WI38 (cell line): Measurements from ENCODE around the gene KLC1.

Source experiments
- H3K4me3 ChIP-seq: 2 replicates; pipeline ENCODE4 v1.5.1; 2011; ENCODE audit warnings: low read depth, mild to moderate bottlenecking, control low read depth, low read length
- TF ChIP-seq, protein P1 (sequence below): IDR thresholded peaks from 2 replicates; pipeline ENCODE4 v1.5.1; 2012; ENCODE audit warnings: low read depth, mild to moderate bottlenecking, control low read depth, low read length

Gene KLC1

DNA sequence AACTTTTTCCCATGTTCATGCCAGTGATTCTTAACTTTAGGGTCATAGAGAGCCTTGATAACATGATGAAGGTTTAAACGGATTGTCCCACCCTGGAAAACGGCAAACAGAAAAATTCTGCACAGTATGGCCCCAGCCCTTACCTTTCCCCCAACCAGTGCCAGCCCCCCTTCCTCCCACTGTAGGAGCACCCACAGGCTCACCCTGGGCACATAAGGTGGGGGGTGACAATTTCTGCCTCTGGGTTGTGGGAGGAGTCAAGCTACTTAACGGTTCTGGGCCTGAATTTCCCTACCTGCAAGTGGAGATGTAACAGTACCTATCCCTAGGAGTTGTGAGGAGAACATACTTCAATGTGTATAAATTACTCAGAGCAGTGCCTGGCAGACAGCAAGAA is 68.2 kb downstream of the KLC1 start:
- H3K4me3 ChIP-seq, result no peak overlapping the region
- TF ChIP-seq, protein P1, sequence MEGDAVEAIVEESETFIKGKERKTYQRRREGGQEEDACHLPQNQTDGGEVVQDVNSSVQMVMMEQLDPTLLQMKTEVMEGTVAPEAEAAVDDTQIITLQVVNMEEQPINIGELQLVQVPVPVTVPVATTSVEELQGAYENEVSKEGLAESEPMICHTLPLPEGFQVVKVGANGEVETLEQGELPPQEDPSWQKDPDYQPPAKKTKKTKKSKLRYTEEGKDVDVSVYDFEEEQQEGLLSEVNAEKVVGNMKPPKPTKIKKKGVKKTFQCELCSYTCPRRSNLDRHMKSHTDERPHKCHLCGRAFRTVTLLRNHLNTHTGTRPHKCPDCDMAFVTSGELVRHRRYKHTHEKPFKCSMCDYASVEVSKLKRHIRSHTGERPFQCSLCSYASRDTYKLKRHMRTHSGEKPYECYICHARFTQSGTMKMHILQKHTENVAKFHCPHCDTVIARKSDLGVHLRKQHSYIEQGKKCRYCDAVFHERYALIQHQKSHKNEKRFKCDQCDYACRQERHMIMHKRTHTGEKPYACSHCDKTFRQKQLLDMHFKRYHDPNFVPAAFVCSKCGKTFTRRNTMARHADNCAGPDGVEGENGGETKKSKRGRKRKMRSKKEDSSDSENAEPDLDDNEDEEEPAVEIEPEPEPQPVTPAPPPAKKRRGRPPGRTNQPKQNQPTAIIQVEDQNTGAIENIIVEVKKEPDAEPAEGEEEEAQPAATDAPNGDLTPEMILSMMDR, result no peak

GRCh38 chr14:103697603-103698379 is 68.8 kb downstream of the KLC1 start:
- H3K4me3 ChIP-seq, result no peak overlapping the region
- TF ChIP-seq, protein P1, result no peak

GRCh38 chr14:103698380-103699260 is 69.6 kb downstream of the KLC1 start:
- H3K4me3 ChIP-seq, result no peak overlapping the region
- TF ChIP-seq, protein P1, result no peak

GRCh38 chr14:103699261-103699661 is 70.2 kb downstream of the KLC1 start:
- TF ChIP-seq, protein P1, result no peak
- H3K4me3 ChIP-seq, result no peak overlapping the region

- H3K4me3 ChIP-seq, result no peak overlapping the region
- TF ChIP-seq, protein P1, result no peak
Measured at GRCh38 chr14:103699901-103700752, 71.1 kb downstream of the KLC1 start.

DNA sequence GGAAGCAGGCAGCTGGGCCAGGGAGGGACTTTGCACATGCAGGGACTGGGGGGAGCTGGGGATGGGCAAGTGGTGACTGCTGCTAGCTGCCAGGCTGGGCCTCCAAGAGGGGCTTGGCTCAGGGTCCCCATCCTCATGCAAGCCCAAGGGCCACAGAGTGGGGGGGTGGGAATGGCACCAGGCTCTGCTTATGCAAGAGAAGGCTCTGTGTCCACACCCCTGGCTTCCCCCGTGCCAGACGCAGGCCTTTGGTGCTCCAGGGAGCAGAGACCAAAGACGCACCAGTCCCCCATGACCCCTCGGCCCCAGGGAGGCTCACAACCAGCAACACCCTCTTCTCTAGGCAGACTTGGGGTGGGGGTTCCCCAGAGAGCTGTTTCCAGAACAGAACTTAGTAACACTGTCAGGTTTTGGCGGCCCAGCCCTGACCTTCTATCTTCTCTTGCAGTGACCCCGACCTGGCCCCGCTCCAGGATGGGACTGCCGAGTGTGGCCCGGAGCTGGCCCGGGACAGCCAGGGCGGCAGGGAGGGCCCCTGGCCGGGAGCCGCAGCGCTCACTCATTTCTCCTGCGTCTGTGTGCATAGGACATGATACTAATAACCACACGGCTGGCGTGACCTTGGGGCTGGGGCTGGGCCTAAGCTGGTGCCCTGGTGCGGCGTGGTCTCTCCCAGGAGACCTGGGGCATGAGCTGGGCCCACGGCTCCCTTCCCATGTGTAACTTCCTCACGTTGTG is 71.9 kb downstream of the KLC1 start:
- no peak overlapping the region for H3K4me3 ChIP-seq
- TF ChIP-seq, protein P1, result no peak
